Heart left ventricle (tissue), 16 donors: ENCODE measurements around the gene CREB3. TPM values are rescaled to one million over a fixed set of nuclear protein-coding genes. Genes with fewer than 3 reads are reported as not detected.

Experiments
- ATAC-seq, 4 donors: fragments of 200-7000 bp; cut with Tn5 transposase; one replicate each; pipeline ENCODE4 v1.9.1; 2020 to 2022; ENCODE audit warnings: moderate library complexity in 4 of 4, mild to moderate bottlenecking in 3 of 4, moderate number of reproducible peaks in 1 of 4
- DNase-seq, 5 donors: peaks; one replicate each; pipeline ENCODE4 v3.0.0-alpha.2; 2020
- H3K27ac ChIP-seq, 12 donors: fragments of 200-600 bp; sonication (generic) in 4 of 12; one replicate each; pipeline versions ENCODE4 v1.5.0 to v1.8.0; 2016 to 2022; ENCODE audit warnings: mild to moderate bottlenecking in 2 of 12
- H3K27me3 ChIP-seq, 9 donors: fragments of 200-600 bp; sonication (generic) in 2 of 9; one replicate each; pipeline versions ENCODE4 v1.5.1 to v1.8.0; 2016 to 2022; ENCODE audit warnings: mild to moderate bottlenecking in 3 of 9
- H3K36me3 ChIP-seq, 9 donors: fragments of 200-600 bp; sonication (generic) in 2 of 9; one replicate each; pipeline versions ENCODE4 v1.5.0 to v1.8.0; 2018 to 2022; ENCODE audit warnings: mild to moderate bottlenecking in 2 of 9
- H3K4me1 ChIP-seq, 12 donors: fragments of 200-600 bp; sonication (generic) in 4 of 12; one replicate each; pipeline versions ENCODE4 v1.5.0 to v1.8.0; 2016 to 2022; ENCODE audit warnings: mild to moderate bottlenecking in 3 of 12
- H3K4me3 ChIP-seq, 12 donors: fragments of 200-600 bp; sonication (generic) in 4 of 12; one replicate each; pipeline versions ENCODE4 v1.5.0 to v1.8.0; 2017 to 2022; ENCODE audit warnings: mild to moderate bottlenecking in 9 of 12, moderate library complexity in 4 of 12
- H3K9me3 ChIP-seq, 12 donors: fragments of 200-600 bp; sonication (generic) in 4 of 12; one replicate each; pipeline versions ENCODE4 v1.5.0 to v1.8.0; 2016 to 2022; ENCODE audit warnings: mild to moderate bottlenecking in 1 of 12
- POLR2A ChIP-seq, 2 donors: fragments of 450-650 bp; IDR thresholded peaks; one replicate each; pipeline ENCODE4 v1.6.1; 2017; ENCODE audit warnings: antibody characterized with exemption in 2 of 2, mild to moderate bottlenecking in 2 of 2, moderate library complexity in 2 of 2
- WGBS, 4 donors: extraction: QIAGEN DNeasy Blood & Tissue Kit in 2 of 4; methylation state at CpG; one replicate each; pipeline versions ENCODE4 v1.1.5 to v1.1.7; 2013 to 2018; 5-methylcytosine and 5-hydroxymethylcytosine counted together
- intact Hi-C, 10 donors: fragments of 100-400 bp; cut with DNase I; formaldehyde crosslinking; loops; one replicate each; pipeline versions ENCODE4 v1.11.1 to v1.14.2; 2022
- polyA plus RNA-seq, 2 donors: library from polyadenylated mRNA; stranded (reverse); fragments of 200-250 nt; gene quantifications; one replicate each; pipeline ENCODE4 v1.2.3, GENCODE V29; 2013
- total RNA-seq, 9 donors: library from RNA; depleted of rRNA in 2 of 9; stranded (reverse); fragments of >200 nt in 2 of 9; fragmentation: NEBNext Ultra II Directional in 3 of 9; extraction: Animal tissue kit (Norgen Biotek cat#: 25700) in 3 of 9; gene quantifications; one replicate each; pipeline versions ENCODE4 v1.1.0 to v1.2.4, GENCODE V29; 2016 to 2023
- TF ChIP-seq, protein P1 (sequence below), 12 donors: fragments of 200-600 bp; sonication (generic) in 4 of 12; IDR thresholded peaks; one replicate each; pipeline versions ENCODE4 v1.5.0 to v1.8.0; 2018 to 2022; ENCODE audit warnings: antibody characterized with exemption in 12 of 12, mild to moderate bottlenecking in 5 of 12
- donor health status: ischemic (EF 13 %, LVEDD 7.1; RV severe dilation, severe dysfunction).
- donor health status: healthy with polysubstance abuse.
- donor health status: DM: no; HTN: yes; CAD: no.
- donor health status: DM: no; HTN: no; CAD: no.
- donor health status: ischemic (EF 25% LVEDD 6.9; RV normal size, moderate dysfunction).
- donor health status: ischemic (EF 25% LVEDD 5.7; RV mildly dilated, moderate dysfunction).
- donor health status: healthy.
- donor health status: DM: yes; HTN: yes; CAD: no.
- donor health status: ischemic (EF 35%, LVEDD 5.7; RV mildly dilated, moderate dysfunction).
- donor health status: nonischemic (EF 11% LVEDD 7.7; RV severe dilation, severe dysfunction).
- donor health status: DM: yes; HTN: yes; CAD: no.
- donor health status: PGD.
- donor health status: ischemic (EF 29% LVEDD 5.4; RV normal size, mild dysfunction).
- donor health status: nonischemic (EF 23%, LVEDD 6.1; RV moderate dilation, normal function).

Gene CREB3
- total and polyA plus RNA-seq, 11 donors: 16.1 to 49.4 (median 26.7) TPM

DNA sequence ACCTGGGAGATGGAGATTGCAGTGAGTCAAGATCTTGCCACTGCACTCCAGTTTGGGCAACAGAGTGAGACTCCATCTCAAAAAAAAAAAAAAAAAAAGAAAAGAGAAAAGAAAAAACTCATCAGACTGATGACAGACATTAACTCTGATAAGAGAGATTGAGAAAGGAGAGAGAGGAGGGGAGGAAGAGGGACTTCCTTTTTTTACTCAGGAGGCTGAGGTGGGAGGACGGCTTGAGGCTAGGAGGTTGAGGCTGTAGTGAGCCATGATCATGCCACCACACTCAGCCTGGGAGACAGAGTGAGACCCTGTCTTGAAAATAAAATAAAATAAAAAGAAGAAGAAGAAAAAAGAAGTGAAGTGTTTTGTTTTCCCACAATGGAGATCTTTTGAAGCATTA is 31.3 kb downstream of the CREB3 start:
- H3K27ac ChIP-seq: no peak overlapping the region
- ATAC-seq (no peak), DNase-seq (no peak)
- H3K27me3 ChIP-seq: no peaks in the 10 kb centered on the region
- no peak for TF ChIP-seq POLR2A (IDR thresholded peaks at IDR 0.05)
- TF ChIP-seq, protein P1, sequence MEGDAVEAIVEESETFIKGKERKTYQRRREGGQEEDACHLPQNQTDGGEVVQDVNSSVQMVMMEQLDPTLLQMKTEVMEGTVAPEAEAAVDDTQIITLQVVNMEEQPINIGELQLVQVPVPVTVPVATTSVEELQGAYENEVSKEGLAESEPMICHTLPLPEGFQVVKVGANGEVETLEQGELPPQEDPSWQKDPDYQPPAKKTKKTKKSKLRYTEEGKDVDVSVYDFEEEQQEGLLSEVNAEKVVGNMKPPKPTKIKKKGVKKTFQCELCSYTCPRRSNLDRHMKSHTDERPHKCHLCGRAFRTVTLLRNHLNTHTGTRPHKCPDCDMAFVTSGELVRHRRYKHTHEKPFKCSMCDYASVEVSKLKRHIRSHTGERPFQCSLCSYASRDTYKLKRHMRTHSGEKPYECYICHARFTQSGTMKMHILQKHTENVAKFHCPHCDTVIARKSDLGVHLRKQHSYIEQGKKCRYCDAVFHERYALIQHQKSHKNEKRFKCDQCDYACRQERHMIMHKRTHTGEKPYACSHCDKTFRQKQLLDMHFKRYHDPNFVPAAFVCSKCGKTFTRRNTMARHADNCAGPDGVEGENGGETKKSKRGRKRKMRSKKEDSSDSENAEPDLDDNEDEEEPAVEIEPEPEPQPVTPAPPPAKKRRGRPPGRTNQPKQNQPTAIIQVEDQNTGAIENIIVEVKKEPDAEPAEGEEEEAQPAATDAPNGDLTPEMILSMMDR (IDR thresholded peaks at IDR 0.05): no peak
- H3K9me3 ChIP-seq: no peaks in the 10 kb centered on the region
- 92 to 100% (median 100%) methylated on average over 1 of the region's 1 CpG for WGBS, 4 donors
- intact Hi-C loops: no loop called here
- H3K4me1 ChIP-seq: peaks cover 0 to 12% (median 3%) of the 10 kb centered on the region in 12 donors
- H3K4me3 ChIP-seq: no peak overlapping the region
- no peaks in the 10 kb centered on the region for H3K36me3 ChIP-seq

DNA sequence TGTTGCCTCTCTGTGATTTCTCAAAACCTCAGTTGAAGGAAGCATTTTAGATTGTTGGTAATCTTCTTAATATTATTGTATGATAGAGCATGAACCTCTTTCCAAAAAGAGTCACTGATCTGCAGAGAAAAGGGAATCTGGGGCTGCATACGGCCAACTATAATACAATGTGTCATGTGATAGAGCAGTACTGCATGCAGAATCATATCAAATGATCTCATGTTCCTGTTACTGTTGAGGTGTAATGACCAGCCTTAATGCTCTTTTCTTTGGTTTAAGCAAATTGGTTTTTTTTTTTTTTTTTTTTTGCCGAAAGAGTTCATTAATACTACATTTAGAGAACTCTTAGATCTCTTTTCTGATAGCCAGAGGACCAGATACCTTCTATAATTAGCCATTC is 34.5 kb downstream of the CREB3 start:
- WGBS, 4 donors: 84 to 91% (median 89%) methylated on average over 2 of the region's 2 CpGs
- H3K4me1 ChIP-seq: peaks cover 5 to 22% (median 16%) of the 10 kb centered on the region in 12 donors

GRCh38 chr9:35767458-35767857 is 35.0 kb downstream of the CREB3 start:
- intact Hi-C loops: no loop called here
- TF ChIP-seq POLR2A (IDR thresholded peaks at IDR 0.05): no peak
- TF ChIP-seq, protein P1 (IDR thresholded peaks at IDR 0.05): no peak
- ATAC-seq (no peak), DNase-seq (no peak)
- Histone ChIP-seq H3K27ac (no peak overlapping the region), H3K36me3 (no peaks in the 10 kb centered on the region), H3K4me3 (no peak overlapping the region), H3K27me3 (no peaks in the 10 kb centered on the region), H3K4me1 (peaks cover 5 to 24% (median 17%) of the 10 kb centered on the region in 12 donors), H3K9me3 (no peaks in the 10 kb centered on the region)
- 90 to 96% (median 91%) methylated on average over 1 of the region's 1 CpG for WGBS, 4 donors

More for the DNA sequence above, 34.5 kb downstream of the CREB3 start:
- no peak for DNase-seq
- TF ChIP-seq, protein P1 (IDR thresholded peaks at IDR 0.05): no peak
- TF ChIP-seq POLR2A (IDR thresholded peaks at IDR 0.05): no peak
- H3K27ac ChIP-seq: no peak overlapping the region
- H3K9me3 ChIP-seq: no peaks in the 10 kb centered on the region
- intact Hi-C loops: no loop called here
- ATAC-seq: no peak
- H3K36me3 ChIP-seq: no peaks in the 10 kb centered on the region
- no peaks in the 10 kb centered on the region for H3K27me3 ChIP-seq
- H3K4me3 ChIP-seq: no peak overlapping the region

GRCh38 chr9:35769763-35770162 is 37.3 kb downstream of the CREB3 start:
- DNase-seq: no peak
- Histone ChIP-seq H3K4me1 (peaks cover 5 to 24% (median 17%) of the 10 kb centered on the region in 12 donors), H3K36me3 (no peaks in the 10 kb centered on the region), H3K27me3 (no peaks in the 10 kb centered on the region), H3K27ac (no peak overlapping the region), H3K9me3 (no peaks in the 10 kb centered on the region), H3K4me3 (no peak overlapping the region)
- no peak for ATAC-seq
- 96 to 99% (median 97%) methylated on average over 1 of the region's 1 CpG for WGBS, 4 donors
- intact Hi-C loops: no loop called here
- TF ChIP-seq POLR2A (IDR thresholded peaks at IDR 0.05): no peak
- TF ChIP-seq, protein P1 (IDR thresholded peaks at IDR 0.05): no peak
